AG04450 (cell line): ENCODE results near the gene AP5Z1. TPM values are rescaled to one million over a fixed set of nuclear protein-coding genes. Genes with fewer than 3 reads are reported as not detected.

Source experiments
- CTCF ChIA-PET: fragments of 300-600, 350-600 bp; formaldehyde crosslinking; extraction: SDS; loops from one replicate; lab custom pipeline; 2022; ENCODE audit warnings: antibody characterized with exemption, inconsistent platforms; lab: Charles Lee
- POLR2A ChIA-PET: fragments of 350-600 bp; formaldehyde crosslinking; extraction: SDS; loops from one replicate; lab custom pipeline; 2021; ENCODE audit warnings: antibody characterized with exemption, inconsistent platforms; lab: Yijun Ruan, JAX
- DNase-seq: peaks from one replicate; pipeline ENCODE4 v3.0.0-alpha.2; 2011; ENCODE audit warnings: low read depth, low spot score
- H3K27ac ChIP-seq: one replicate; pipeline ENCODE4 v1.5.1; 2012; ENCODE audit warnings: low read depth, low read length, control low read depth
- H3K27me3 ChIP-seq: one replicate; pipeline ENCODE4 v1.6.0; 2012; ENCODE audit warnings: low read length; ENCODE audit not compliant: control insufficient read depth, insufficient read depth
- H3K4me3 ChIP-seq: 2 replicates; pipeline ENCODE4 v1.5.1; 2011; ENCODE audit warnings: mild to moderate bottlenecking, low read depth, low read length, control low read depth
- H3K9me3 ChIP-seq: 2 replicates; pipeline ENCODE4 v1.5.1; 2012; ENCODE audit warnings: low read length; ENCODE audit not compliant: control insufficient read depth, insufficient read depth
- polyA plus RNA-seq: library from polyadenylated mRNA; depleted of rRNA; stranded (reverse); fragments of >200 nt; gene quantifications from 2 replicates; pipeline ENCODE4 v1.2.3, GENCODE V29; 2011
- TF ChIP-seq, protein P1 (sequence below): IDR thresholded peaks from 2 replicates; pipeline ENCODE4 v1.5.1; 2011; ENCODE audit warnings: low read depth, low read length, control low read depth, inconsistent platforms

The AP5Z1 gene
- polyA plus RNA-seq, 1 experiment, result 12.6 TPM

DNA sequence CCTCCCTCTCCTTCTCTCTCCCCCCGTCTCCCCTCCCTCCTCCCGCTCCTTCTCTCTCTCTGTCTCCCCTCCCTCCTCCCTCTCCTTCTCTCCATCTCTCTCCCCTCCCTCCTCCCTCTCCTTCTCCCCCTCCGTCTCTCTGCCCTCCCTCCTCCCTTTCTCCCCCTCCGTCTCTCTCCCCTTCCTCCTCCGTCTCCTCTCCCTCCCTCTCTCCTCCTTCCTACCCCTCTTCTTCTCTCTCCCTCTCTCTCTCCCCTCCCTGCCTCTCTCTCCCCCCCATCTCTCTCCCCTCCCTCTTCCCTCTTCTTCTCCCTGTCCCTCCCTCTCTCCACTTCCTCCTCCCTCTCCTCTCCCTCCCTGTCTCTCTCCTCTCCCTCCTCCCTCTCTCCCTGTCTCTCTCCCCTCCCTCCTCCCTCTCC lies 32.2 kb downstream of the AP5Z1 start:
- no peak for DNase-seq
- peaks cover 12% of the 10 kb centered on the region for H3K27me3 ChIP-seq
- no peaks in the 10 kb centered on the region; the same call in 1 of the 2 replicates for H3K9me3 ChIP-seq
- CTCF ChIA-PET, result interaction anchor here (1.0 kb wide), 1 partner anchor 15 kb away, joined by 8 read pairs; no protein-coding TSS in a partner anchor
- H3K4me3 ChIP-seq, result no peak overlapping the region
- H3K27ac ChIP-seq, result no peak overlapping the region
- POLR2A ChIA-PET, result no interaction called here
- TF ChIP-seq, protein P1, sequence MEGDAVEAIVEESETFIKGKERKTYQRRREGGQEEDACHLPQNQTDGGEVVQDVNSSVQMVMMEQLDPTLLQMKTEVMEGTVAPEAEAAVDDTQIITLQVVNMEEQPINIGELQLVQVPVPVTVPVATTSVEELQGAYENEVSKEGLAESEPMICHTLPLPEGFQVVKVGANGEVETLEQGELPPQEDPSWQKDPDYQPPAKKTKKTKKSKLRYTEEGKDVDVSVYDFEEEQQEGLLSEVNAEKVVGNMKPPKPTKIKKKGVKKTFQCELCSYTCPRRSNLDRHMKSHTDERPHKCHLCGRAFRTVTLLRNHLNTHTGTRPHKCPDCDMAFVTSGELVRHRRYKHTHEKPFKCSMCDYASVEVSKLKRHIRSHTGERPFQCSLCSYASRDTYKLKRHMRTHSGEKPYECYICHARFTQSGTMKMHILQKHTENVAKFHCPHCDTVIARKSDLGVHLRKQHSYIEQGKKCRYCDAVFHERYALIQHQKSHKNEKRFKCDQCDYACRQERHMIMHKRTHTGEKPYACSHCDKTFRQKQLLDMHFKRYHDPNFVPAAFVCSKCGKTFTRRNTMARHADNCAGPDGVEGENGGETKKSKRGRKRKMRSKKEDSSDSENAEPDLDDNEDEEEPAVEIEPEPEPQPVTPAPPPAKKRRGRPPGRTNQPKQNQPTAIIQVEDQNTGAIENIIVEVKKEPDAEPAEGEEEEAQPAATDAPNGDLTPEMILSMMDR, result no peak

DNA sequence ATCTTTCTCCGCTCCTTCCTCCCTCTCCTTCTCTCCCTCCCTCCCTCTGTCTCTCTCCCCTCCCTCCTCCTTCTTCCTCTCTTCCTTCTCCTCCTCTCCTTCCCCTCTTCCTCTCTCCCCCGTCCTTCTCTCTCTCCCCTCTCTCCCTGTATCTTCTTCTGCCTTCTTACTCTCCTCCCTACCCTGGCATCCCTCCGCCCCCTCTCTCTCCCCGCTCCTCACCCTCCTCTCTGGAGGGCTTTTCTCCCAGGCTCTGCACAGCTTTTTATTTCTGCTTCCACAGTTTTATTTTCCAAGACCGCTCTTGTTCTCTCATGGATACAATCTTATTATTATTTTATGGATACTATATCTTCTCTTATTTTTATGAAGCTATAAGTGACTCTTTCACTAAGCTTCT lies 32.6 kb downstream of the AP5Z1 start:
- no peak for DNase-seq
- POLR2A ChIA-PET, result no interaction called here

DNA sequence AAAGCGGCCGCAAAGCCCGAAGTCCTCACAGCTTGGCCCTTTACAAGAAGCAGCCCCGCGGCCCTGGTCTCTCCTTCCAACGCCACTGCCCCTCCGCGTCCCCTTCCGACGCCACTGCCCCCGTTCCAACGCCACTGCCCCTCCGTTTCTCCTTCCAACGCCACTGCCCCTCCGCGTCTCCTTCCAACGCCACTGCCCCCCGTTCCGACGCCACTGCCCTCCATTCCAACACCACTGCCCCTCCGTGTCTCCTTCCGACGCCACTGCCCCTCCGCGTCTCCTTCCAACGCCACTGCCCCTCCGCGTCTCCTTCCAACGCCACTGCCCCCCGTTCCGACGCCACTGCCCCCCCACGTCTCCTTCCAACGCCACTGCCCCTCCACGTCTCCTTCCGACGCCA lies 33.1 kb downstream of the AP5Z1 start:
- no peak for DNase-seq
- POLR2A ChIA-PET, result no interaction called here
- Histone ChIP-seq H3K27ac (no peak overlapping the region), H3K9me3 (no peaks in the 10 kb centered on the region; the same call in none of the 2 replicates), H3K4me3 (no peak overlapping the region), H3K27me3 (peaks cover 16% of the 10 kb centered on the region)
- CTCF ChIA-PET, result interaction anchor here (1.0 kb wide), 1 partner anchor 16 kb away, joined by 8 read pairs; no protein-coding TSS in a partner anchor
- TF ChIP-seq, protein P1, result no peak

More for the DNA sequence above, 32.6 kb downstream of the AP5Z1 start:
- H3K4me3 ChIP-seq, result no peak overlapping the region
- no peak overlapping the region for H3K27ac ChIP-seq
- no peaks in the 10 kb centered on the region; the same call in none of the 2 replicates for H3K9me3 ChIP-seq
- H3K27me3 ChIP-seq, result peaks cover 14% of the 10 kb centered on the region
- CTCF ChIA-PET, result interaction anchor here (1.0 kb wide), 1 partner anchor 16 kb away, joined by 8 read pairs; no protein-coding TSS in a partner anchor
- TF ChIP-seq, protein P1, result no peak

DNA sequence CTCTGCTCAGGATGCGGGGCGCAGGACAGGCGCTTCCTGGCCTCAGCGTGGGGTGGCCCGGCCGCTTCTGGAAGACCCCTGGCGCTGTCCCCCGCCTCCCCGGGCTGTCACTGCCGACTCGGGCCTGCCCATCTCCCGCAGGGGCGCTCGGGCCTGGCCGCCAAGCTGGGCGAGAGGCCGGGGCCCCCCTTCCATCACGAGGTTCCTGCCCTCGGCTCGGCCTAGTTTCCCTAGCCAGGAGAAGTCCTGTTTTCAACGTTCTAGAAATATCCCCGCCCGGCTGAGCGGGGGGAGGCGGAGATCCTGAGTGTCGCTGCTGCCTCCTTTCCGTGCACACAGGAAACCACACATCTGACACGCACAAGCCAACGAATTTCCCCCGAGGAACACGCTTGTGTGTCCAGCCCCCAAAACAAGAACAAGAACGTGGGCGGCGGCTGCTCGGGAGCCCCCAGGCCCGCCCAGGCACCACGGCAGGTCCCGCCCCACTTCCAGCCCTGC lies 33.7 kb downstream of the AP5Z1 start:
- H3K27me3 ChIP-seq, result peaks cover 16% of the 10 kb centered on the region
- POLR2A ChIA-PET, result no interaction called here
- H3K9me3 ChIP-seq, result no peaks in the 10 kb centered on the region; the same call in none of the 2 replicates
- CTCF ChIA-PET, result interaction anchor here (1.2 kb wide), 1 partner anchor 11 kb away, joined by 3 read pairs; no protein-coding TSS in a partner anchor
- H3K27ac ChIP-seq, result no peak overlapping the region
- no peak overlapping the region for H3K4me3 ChIP-seq
- no peak for DNase-seq
- TF ChIP-seq, protein P1, result no peak

DNA sequence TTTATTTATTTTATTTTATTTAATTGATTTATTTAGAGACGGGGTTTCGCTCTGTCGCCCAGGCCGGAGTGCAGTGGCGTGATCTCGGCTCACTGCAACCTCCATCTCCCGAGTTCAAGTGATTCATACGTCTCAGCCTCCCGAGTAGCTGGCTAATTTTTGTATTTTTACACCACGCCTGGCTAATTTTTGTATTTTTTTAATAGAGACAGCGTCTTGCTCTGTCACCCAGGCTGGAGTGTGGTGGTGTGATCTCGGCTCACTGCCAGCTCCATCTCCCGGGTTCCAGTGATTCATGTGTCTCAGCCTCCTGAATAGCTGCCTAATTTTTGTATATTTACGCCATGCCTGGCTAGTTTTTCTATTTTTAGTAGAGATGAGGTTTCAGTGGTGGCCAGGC lies 34.2 kb downstream of the AP5Z1 start:
- ChIA-PET CTCF (interaction anchor here (1.2 kb wide), 1 partner anchor 11 kb away, joined by 3 read pairs; no protein-coding TSS in a partner anchor), POLR2A (no interaction called here)
- TF ChIP-seq, protein P1, result no peak
- peaks cover 3% of the 10 kb centered on the region for H3K9me3 ChIP-seq
- H3K27ac ChIP-seq, result no peak overlapping the region
- peaks cover 16% of the 10 kb centered on the region for H3K27me3 ChIP-seq
- DNase-seq, result no peak
- no peak overlapping the region for H3K4me3 ChIP-seq
